Measurements from ENCODE around the gene TTYH1.

The TTYH1 gene

GRCh38 chr19:54473071-54473891 lies 58.0 kb downstream of the TTYH1 start, which contains the start of gene CDC42EP5:
TSS of gene CDC42EP5 (minus strand) at chr19:54473296. CDS start at chr19:54465547, 7,749 bp downstream.
- H3K27me3 ChIP-seq (ENCODE audit: insufficient read depth, poor library complexity, severe bottlenecking): peaks cover 58% of the 10 kb centered on the region
- H3K27ac ChIP-seq (replicated peaks): no peak within 1 kb of the TSS
- DNase-seq (ENCODE audit: low read depth in 1 of 2, low spot score in 1 of 2): no peak
- TF ChIP-seq CTCF (IDR thresholded peaks at IDR 0.05; ENCODE audit: insufficient read depth, low read length) (no peak), SPI1 (IDR thresholded peaks at IDR 0.05; ENCODE audit: borderline replicate concordance, low read depth) (no peak), GABPA (IDR thresholded peaks at IDR 0.05; ENCODE audit: low read depth) (no peak), REST (IDR thresholded peaks at IDR 0.05; ENCODE audit: insufficient replicate concordance, low read depth) (no peak), POLR2AphosphoS5 (IDR thresholded peaks at IDR 0.05; ENCODE audit: low read depth) (no peak)
- H3K4me3 ChIP-seq (replicated peaks; ENCODE audit: insufficient read depth, low read length): no peak within 1 kb of the TSS

GRCh38 chr19:54473892-54474372 lies 58.7 kb downstream of the TTYH1 start:
- H3K27ac ChIP-seq (replicated peaks): no peak overlapping the region
- no peak overlapping the region for H3K4me3 ChIP-seq (replicated peaks; ENCODE audit: insufficient read depth, low read length)
- peaks cover 58% of the 10 kb centered on the region for H3K27me3 ChIP-seq (ENCODE audit: insufficient read depth, poor library complexity, severe bottlenecking)
- TF ChIP-seq SPI1 (IDR thresholded peaks at IDR 0.05; ENCODE audit: borderline replicate concordance, low read depth) (no peak), CTCF (IDR thresholded peaks at IDR 0.05; ENCODE audit: insufficient read depth, low read length) (no peak), POLR2AphosphoS5 (IDR thresholded peaks at IDR 0.05; ENCODE audit: low read depth) (no peak), GABPA (IDR thresholded peaks at IDR 0.05; ENCODE audit: low read depth) (no peak), REST (IDR thresholded peaks at IDR 0.05; ENCODE audit: insufficient replicate concordance, low read depth) (no peak)
- no peak for DNase-seq (ENCODE audit: low read depth in 1 of 2, low spot score in 1 of 2)

GRCh38 chr19:54475706-54476105 lies 60.4 kb downstream of the TTYH1 start:
- Histone ChIP-seq H3K27ac (replicated peaks) (no peak overlapping the region), H3K4me3 (replicated peaks; ENCODE audit: insufficient read depth, low read length) (no peak overlapping the region), H3K27me3 (ENCODE audit: insufficient read depth, poor library complexity, severe bottlenecking) (peaks cover 44% of the 10 kb centered on the region)
- DNase-seq (ENCODE audit: low read depth in 1 of 2, low spot score in 1 of 2): no peak
- TF ChIP-seq REST (IDR thresholded peaks at IDR 0.05; ENCODE audit: insufficient replicate concordance, low read depth) (no peak), GABPA (IDR thresholded peaks at IDR 0.05; ENCODE audit: low read depth) (no peak), POLR2AphosphoS5 (IDR thresholded peaks at IDR 0.05; ENCODE audit: low read depth) (no peak), SPI1 (IDR thresholded peaks at IDR 0.05; ENCODE audit: borderline replicate concordance, low read depth) (no peak), CTCF (IDR thresholded peaks at IDR 0.05; ENCODE audit: insufficient read depth, low read length) (no peak)
